ENCODE results near the gene CELF2. TPM values are rescaled to one million over a fixed set of nuclear protein-coding genes. Genes with fewer than 3 reads are reported as not detected.

CELF2 gene
- total and polyA plus RNA-seq, 12 donors: 13.0 to 90.9 (median 80.9) TPM

DNA sequence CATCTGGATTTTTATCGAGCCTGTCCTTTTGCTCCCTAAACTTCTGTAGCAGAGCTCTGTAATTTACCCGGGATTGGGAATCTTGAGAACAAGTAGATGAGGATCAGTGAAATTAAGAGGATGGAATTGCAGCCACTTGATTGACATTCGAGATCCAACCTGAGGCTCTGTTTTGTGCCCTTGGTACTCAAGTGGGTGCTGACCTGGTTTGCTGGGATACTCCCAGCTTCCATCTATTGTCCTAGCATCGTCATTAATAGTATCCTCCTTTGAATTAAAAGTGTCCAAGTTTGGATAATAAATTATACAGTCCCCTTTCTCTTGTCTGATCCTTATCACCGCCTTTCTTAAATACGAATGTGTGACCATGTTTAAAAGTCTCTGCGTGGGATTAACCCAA lies 17.1 kb downstream of the CELF2 start:
- no peaks in the 10 kb centered on the region for H3K9me3 ChIP-seq
- DNase-seq: no peak
- TF ChIP-seq, protein P1, sequence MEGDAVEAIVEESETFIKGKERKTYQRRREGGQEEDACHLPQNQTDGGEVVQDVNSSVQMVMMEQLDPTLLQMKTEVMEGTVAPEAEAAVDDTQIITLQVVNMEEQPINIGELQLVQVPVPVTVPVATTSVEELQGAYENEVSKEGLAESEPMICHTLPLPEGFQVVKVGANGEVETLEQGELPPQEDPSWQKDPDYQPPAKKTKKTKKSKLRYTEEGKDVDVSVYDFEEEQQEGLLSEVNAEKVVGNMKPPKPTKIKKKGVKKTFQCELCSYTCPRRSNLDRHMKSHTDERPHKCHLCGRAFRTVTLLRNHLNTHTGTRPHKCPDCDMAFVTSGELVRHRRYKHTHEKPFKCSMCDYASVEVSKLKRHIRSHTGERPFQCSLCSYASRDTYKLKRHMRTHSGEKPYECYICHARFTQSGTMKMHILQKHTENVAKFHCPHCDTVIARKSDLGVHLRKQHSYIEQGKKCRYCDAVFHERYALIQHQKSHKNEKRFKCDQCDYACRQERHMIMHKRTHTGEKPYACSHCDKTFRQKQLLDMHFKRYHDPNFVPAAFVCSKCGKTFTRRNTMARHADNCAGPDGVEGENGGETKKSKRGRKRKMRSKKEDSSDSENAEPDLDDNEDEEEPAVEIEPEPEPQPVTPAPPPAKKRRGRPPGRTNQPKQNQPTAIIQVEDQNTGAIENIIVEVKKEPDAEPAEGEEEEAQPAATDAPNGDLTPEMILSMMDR (IDR thresholded peaks at IDR 0.05): no peak
- no peaks in the 10 kb centered on the region for H3K36me3 ChIP-seq
- H3K27ac ChIP-seq: peak overlapping the region in 9 of 10 donors; percentile 40 to 76 (median 63)
- H3K4me1 ChIP-seq: peaks cover 6 to 72% (median 54%) of the 10 kb centered on the region in 9 donors
- no peak overlapping the region for H3K4me3 ChIP-seq
- intact Hi-C loops (cut with DNase I): loop anchor here in 4 of 10 donors (5.0 to 10.0 kb wide), 3 partner anchors 240 to 800 kb away; no protein-coding TSS in a partner anchor
- peak in 4 of 8 donors; percentile 12 to 58 (median 30) for ATAC-seq
- 52 to 62% methylated on average over 7 of the region's 7 CpGs for WGBS, 2 donors
- H3K27me3 ChIP-seq: no peaks in the 10 kb centered on the region

DNA sequence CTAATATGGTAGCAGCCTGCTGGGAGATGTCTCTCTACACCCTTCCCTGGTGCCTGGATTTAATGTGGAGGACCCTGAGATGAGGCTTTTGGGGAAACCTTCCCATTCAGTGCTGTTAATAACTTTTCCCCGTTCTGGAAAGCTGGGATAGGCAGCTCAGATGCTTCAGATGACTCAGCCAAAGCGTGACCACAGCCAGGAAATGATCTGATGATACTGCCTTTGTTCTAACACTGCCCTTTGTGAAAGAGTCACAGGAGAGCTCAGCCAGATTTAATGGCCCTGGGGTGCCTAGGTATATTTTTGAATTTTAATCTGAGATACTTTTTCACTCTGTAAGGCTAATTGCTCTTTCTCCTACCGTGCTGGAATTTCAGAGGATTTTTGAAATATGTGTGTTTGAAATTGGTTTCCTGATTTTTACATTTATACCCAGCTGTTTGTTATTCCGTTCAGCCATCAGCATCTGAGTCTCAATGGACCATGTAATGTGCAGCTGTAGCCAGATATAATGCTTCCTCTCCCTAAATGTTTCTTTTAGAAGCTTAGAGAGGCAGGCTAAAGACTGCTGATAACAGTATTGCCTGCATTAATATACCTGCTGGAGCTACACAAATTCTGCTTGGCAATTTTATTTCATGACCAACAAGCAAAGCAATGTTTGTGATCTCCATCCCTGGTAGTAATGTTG lies 17.8 kb downstream of the CELF2 start:
- Histone ChIP-seq H3K9me3 (no peaks in the 10 kb centered on the region), H3K27ac (peak overlapping the region in 9 of 10 donors; percentile 40 to 76 (median 63)), H3K4me3 (no peak overlapping the region), H3K27me3 (no peaks in the 10 kb centered on the region), H3K4me1 (peaks cover 6 to 65% (median 49%) of the 10 kb centered on the region in 9 donors), H3K36me3 (no peaks in the 10 kb centered on the region)
- DNase-seq (peak in 1 of 2 donors; percentile 60), ATAC-seq (peak; percentile 73 to 91 (median 88))
- intact Hi-C loops (cut with DNase I): loop anchor here in 3 of 10 donors (10.0 kb wide), 2 partner anchors 241 to 801 kb away; no protein-coding TSS in a partner anchor
- TF ChIP-seq, protein P1 (IDR thresholded peaks at IDR 0.05): no peak
- 32 to 36% methylated on average over 4 of the region's 4 CpGs for WGBS, 2 donors

DNA sequence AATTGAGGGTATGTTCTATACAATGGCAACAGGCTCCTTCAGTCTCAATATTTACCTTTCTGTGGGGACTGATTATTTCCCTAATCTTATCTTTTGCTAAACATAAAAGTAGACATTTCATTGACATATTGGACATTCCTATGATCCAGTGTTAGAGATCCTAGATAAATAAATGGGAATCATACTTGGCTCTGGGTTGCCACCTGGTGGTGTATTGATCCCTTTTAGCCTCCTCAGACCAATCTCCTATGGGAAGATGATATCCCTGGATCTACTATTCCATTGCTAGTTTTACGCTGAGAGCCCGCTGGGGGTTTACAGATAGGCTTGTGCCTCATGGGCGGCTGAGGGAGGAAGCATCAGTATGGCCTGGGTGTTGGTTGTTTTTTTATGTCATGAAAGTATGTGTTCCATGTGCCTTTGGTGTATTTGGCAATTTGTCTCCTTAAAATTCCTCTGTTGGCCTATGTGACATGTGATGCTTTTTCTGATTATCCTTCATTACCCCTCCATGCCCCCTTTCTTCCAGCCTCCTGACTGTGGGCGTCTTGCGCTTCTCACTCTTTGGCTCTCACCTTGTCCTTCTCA lies 18.8 kb downstream of the CELF2 start:
- H3K36me3 ChIP-seq: no peaks in the 10 kb centered on the region
- H3K27me3 ChIP-seq: no peaks in the 10 kb centered on the region
- no peak overlapping the region for H3K4me3 ChIP-seq
- intact Hi-C loops (cut with DNase I): loop anchor here in 3 of 10 donors (10.0 kb wide), 2 partner anchors 242 to 802 kb away; no protein-coding TSS in a partner anchor
- DNase-seq (peak in 1 of 2 donors; percentile 43), ATAC-seq (peak in 7 of 8 donors; percentile 36 to 83 (median 70))
- no peaks in the 10 kb centered on the region for H3K9me3 ChIP-seq
- H3K4me1 ChIP-seq: peaks cover 6 to 61% (median 46%) of the 10 kb centered on the region in 9 donors
- TF ChIP-seq, protein P1 (IDR thresholded peaks at IDR 0.05): peak; percentile 33 to 76 (median 67)
- 82 to 91% methylated on average over 5 of the region's 5 CpGs for WGBS, 2 donors
- peak overlapping the region in 7 of 10 donors; percentile 26 to 76 (median 64) for H3K27ac ChIP-seq

DNA sequence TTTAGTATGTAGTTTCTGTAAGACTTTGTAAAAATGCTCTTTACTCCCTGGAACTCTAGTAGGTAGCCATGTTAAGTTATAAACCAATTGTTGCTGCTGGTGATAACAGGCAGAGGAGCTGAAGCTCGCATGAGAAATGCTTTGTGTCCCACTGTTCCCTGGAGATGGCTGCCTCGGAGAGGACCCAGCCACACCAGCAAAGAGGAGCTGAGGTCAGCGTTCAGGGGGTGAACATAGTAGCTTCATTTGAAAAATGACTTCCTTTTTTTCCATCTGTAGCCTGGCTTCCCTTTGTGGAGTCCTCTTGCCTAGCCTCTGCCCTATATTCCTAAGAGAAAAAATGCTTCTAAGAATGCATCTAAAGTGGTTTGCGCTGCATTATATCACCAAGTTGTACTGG lies 20.3 kb downstream of the CELF2 start:
- Histone ChIP-seq H3K36me3 (no peaks in the 10 kb centered on the region), H3K9me3 (no peaks in the 10 kb centered on the region), H3K4me1 (peaks cover 6 to 66% (median 49%) of the 10 kb centered on the region in 9 donors), H3K4me3 (no peak overlapping the region), H3K27me3 (no peaks in the 10 kb centered on the region), H3K27ac (peak overlapping the region in 4 of 10 donors; percentile 6 to 41 (median 18))
- ATAC-seq (peak in 3 of 8 donors; percentile 7 to 40 (median 37)), DNase-seq (no peak)
- 44 to 56% methylated on average over 4 of the region's 4 CpGs for WGBS, 2 donors
- TF ChIP-seq, protein P1 (IDR thresholded peaks at IDR 0.05): no peak
- intact Hi-C loops (cut with DNase I): loop anchor here in 3 of 10 donors (10.0 kb wide), 2 partner anchors 243 to 803 kb away; no protein-coding TSS in a partner anchor
